Lung (tissue), 12 donors: ENCODE data around the gene C5orf52. TPM values are rescaled to one million over a fixed set of nuclear protein-coding genes. Genes with fewer than 3 reads are reported as not detected.

ENCODE experiments used
- ATAC-seq: fragments of 200-7000 bp; cut with Tn5 transposase; one replicate; pipeline ENCODE4 v1.9.1; 2020; ENCODE audit warnings: moderate number of reproducible peaks; ENCODE audit not compliant: insufficient read depth, low FRiP score
- DNase-seq, 3 donors: peaks; one replicate each; pipeline ENCODE4 v3.0.0-alpha.2; 2013 to 2017
- H3K27ac ChIP-seq, 2 donors: one replicate each; pipeline ENCODE4 v1.5.1; 2013; ENCODE audit warnings: mild to moderate bottlenecking in 2 of 2, moderate library complexity in 2 of 2, control low read depth in 1 of 2, inconsistent platforms in 1 of 2, low read depth in 1 of 2, low read length in 1 of 2
- H3K27me3 ChIP-seq, 3 donors: one replicate each; pipeline ENCODE4 v1.5.1; 2013; ENCODE audit warnings: low read length in 2 of 3; ENCODE audit not compliant: control insufficient read depth in 3 of 3, insufficient read depth in 3 of 3
- H3K36me3 ChIP-seq, 4 donors: one replicate each; pipeline ENCODE4 v1.5.1; 2013; ENCODE audit warnings: low read length in 4 of 4, mild to moderate bottlenecking in 1 of 4, moderate library complexity in 1 of 4; ENCODE audit not compliant: control insufficient read depth in 4 of 4, insufficient read depth in 4 of 4
- H3K4me1 ChIP-seq, 5 donors: one replicate each; pipeline ENCODE4 v1.5.1; 2013; ENCODE audit warnings: low read length in 5 of 5, mild to moderate bottlenecking in 2 of 5, moderate library complexity in 1 of 5; ENCODE audit not compliant: control insufficient read depth in 5 of 5, insufficient read depth in 5 of 5
- H3K4me3 ChIP-seq: one replicate; pipeline ENCODE4 v1.5.1; 2013; ENCODE audit warnings: mild to moderate bottlenecking, control low read depth, moderate library complexity
- H3K9ac ChIP-seq, 2 donors: one replicate each; pipeline ENCODE4 v1.5.1; 2013; ENCODE audit warnings: low read length in 2 of 2, control low read depth in 1 of 2; ENCODE audit not compliant: insufficient read depth in 1 of 2
- H3K9me3 ChIP-seq, 4 donors: one replicate each; pipeline ENCODE4 v1.5.1; 2013; ENCODE audit warnings: low read length in 3 of 4, mild to moderate bottlenecking in 1 of 4, moderate library complexity in 1 of 4; ENCODE audit not compliant: control insufficient read depth in 4 of 4, insufficient read depth in 3 of 4
- WGBS, 2 donors: extraction: QIAGEN DNeasy Blood & Tissue Kit; methylation state at CpG; one replicate each; pipeline ENCODE4 v1.1.7; 2013; 5-methylcytosine and 5-hydroxymethylcytosine counted together
- polyA plus RNA-seq, 2 donors: library from polyadenylated mRNA; stranded (reverse); fragments of 200-250 nt; gene quantifications; one replicate each; pipeline ENCODE4 v1.2.1, GENCODE V29; 2013
- total RNA-seq, 2 donors: library from RNA; depleted of rRNA in 1 of 2; stranded (reverse); fragments of >200 nt in 1 of 2; gene quantifications; one replicate each; pipeline ENCODE4 v1.2.1, GENCODE V29; 2014 to 2021
- TF ChIP-seq, protein P1 (sequence below): IDR thresholded peaks from 2 replicates; pipeline ENCODE4 v1.5.1; 2012; ENCODE audit warnings: mild to moderate bottlenecking; ENCODE audit errors: control extremely low read depth, extremely low read depth
- donor health status: control.
- donor health status: control.
- donor health status: Bipolar disorder and iron deficiency.
- donor health status: healthy.
- donor health status: DM: yes; HTN: yes; CAD: no.

C5orf52 gene
- total and polyA plus RNA-seq, 4 donors, result 0.09 TPM; not detected in 3

- ATAC-seq (no peak), DNase-seq (no peak)
- H3K4me1 ChIP-seq, result peaks cover 0 to 3% (median 0%) of the 10 kb centered on the region in 5 donors
- no peaks in the 10 kb centered on the region for H3K36me3 ChIP-seq
- no peaks in the 10 kb centered on the region for H3K9me3 ChIP-seq
- H3K27ac ChIP-seq, result no peak overlapping the region
- WGBS, 2 donors, result 89 to 95% methylated on average over 4 of the region's 4 CpGs
- no peak overlapping the region for H3K4me3 ChIP-seq
- TF ChIP-seq, protein P1, sequence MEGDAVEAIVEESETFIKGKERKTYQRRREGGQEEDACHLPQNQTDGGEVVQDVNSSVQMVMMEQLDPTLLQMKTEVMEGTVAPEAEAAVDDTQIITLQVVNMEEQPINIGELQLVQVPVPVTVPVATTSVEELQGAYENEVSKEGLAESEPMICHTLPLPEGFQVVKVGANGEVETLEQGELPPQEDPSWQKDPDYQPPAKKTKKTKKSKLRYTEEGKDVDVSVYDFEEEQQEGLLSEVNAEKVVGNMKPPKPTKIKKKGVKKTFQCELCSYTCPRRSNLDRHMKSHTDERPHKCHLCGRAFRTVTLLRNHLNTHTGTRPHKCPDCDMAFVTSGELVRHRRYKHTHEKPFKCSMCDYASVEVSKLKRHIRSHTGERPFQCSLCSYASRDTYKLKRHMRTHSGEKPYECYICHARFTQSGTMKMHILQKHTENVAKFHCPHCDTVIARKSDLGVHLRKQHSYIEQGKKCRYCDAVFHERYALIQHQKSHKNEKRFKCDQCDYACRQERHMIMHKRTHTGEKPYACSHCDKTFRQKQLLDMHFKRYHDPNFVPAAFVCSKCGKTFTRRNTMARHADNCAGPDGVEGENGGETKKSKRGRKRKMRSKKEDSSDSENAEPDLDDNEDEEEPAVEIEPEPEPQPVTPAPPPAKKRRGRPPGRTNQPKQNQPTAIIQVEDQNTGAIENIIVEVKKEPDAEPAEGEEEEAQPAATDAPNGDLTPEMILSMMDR, result no peak
- H3K27me3 ChIP-seq, result no peaks in the 10 kb centered on the region
- H3K9ac ChIP-seq, result no peak overlapping the region
Measured at GRCh38 chr5:157713830-157714595, 42.7 kb downstream of the C5orf52 start.

GRCh38 chr5:157714596-157714864, 43.2 kb downstream of the C5orf52 start:
- no peak overlapping the region for H3K9ac ChIP-seq
- ATAC-seq (no peak), DNase-seq (no peak)
- H3K4me3 ChIP-seq, result no peak overlapping the region
- H3K9me3 ChIP-seq, result no peaks in the 10 kb centered on the region
- TF ChIP-seq, protein P1, result no peak
- H3K36me3 ChIP-seq, result no peaks in the 10 kb centered on the region
- H3K27me3 ChIP-seq, result no peaks in the 10 kb centered on the region
- H3K4me1 ChIP-seq, result peaks cover 0 to 3% (median 0%) of the 10 kb centered on the region in 5 donors
- no peak overlapping the region for H3K27ac ChIP-seq

- no peak overlapping the region for H3K27ac ChIP-seq
- TF ChIP-seq, protein P1, result peak; percentile 58
- ATAC-seq (peak; percentile 72), DNase-seq (peak; percentile 19 to 85 (median 81))
- H3K4me3 ChIP-seq, result no peak overlapping the region
- no peaks in the 10 kb centered on the region for H3K36me3 ChIP-seq
- whole genome bisulfite sequencing, 2 donors, result 2 to 4% methylated on average over 4 of the region's 4 CpGs
- H3K9me3 ChIP-seq, result no peaks in the 10 kb centered on the region
- no peaks in the 10 kb centered on the region for H3K27me3 ChIP-seq
- no peak overlapping the region for H3K9ac ChIP-seq
- H3K4me1 ChIP-seq, result peaks cover 0 to 3% (median 0%) of the 10 kb centered on the region in 5 donors
Measured at GRCh38 chr5:157718519-157718918, 47.2 kb downstream of the C5orf52 start.

GRCh38 chr5:157719245-157719644, 47.9 kb downstream of the C5orf52 start:
- TF ChIP-seq, protein P1, result no peak
- Histone ChIP-seq H3K4me1 (peaks cover 0 to 3% (median 0%) of the 10 kb centered on the region in 5 donors), H3K9me3 (no peaks in the 10 kb centered on the region), H3K4me3 (no peak overlapping the region), H3K27ac (no peak overlapping the region), H3K27me3 (no peaks in the 10 kb centered on the region), H3K9ac (no peak overlapping the region), H3K36me3 (no peaks in the 10 kb centered on the region)
- DNase-seq (no peak), ATAC-seq (no peak)
- 95% methylated on average over 2 of the region's 2 CpGs for WGBS, 2 donors
